ENCODE measurements around the gene AIF1L.

DNA sequence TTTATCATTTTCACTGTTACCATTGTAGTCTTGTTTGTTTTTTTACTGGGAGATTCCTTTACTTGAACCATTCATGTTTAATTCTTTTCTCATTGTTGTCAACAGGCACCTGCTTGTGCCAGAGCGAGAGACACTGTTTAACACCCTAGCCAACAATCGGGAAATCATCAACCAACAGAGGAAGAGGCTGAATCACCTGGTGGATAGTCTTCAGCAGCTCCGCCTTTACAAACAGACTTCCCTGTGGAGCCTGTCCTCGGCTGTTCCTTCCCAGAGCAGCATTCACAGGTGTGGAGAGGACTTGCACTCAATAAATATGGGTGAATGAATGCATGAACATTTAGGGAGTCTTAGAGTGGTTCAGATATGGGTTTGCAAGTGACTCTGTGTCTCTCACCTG lies 66.6 kb downstream of the AIF1L start:
- TF ChIP-seq, protein P1, sequence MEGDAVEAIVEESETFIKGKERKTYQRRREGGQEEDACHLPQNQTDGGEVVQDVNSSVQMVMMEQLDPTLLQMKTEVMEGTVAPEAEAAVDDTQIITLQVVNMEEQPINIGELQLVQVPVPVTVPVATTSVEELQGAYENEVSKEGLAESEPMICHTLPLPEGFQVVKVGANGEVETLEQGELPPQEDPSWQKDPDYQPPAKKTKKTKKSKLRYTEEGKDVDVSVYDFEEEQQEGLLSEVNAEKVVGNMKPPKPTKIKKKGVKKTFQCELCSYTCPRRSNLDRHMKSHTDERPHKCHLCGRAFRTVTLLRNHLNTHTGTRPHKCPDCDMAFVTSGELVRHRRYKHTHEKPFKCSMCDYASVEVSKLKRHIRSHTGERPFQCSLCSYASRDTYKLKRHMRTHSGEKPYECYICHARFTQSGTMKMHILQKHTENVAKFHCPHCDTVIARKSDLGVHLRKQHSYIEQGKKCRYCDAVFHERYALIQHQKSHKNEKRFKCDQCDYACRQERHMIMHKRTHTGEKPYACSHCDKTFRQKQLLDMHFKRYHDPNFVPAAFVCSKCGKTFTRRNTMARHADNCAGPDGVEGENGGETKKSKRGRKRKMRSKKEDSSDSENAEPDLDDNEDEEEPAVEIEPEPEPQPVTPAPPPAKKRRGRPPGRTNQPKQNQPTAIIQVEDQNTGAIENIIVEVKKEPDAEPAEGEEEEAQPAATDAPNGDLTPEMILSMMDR (conservative IDR thresholded peaks at IDR 0.05; ENCODE audit: low read depth, low read length), result no peak
- TF ChIP-seq EZH2 (IDR thresholded peaks at IDR 0.05; ENCODE audit: low read length, unreplicated experiment) (no peak), EZH2phosphoT487 (IDR thresholded peaks at IDR 0.05; ENCODE audit: borderline replicate concordance, low read length) (no peak)

Measured in PC-3 (cell line).